Medulla oblongata (tissue), 1 donor: ENCODE measurements around the gene PPARD.
"Not testable (repeated sequence)": the region's sequence is repeated elsewhere in the genome, so short reads cannot be mapped to it uniquely, and the experiment has no call there.

Experiments used
- DNase-seq: peaks from one replicate; pipeline ENCODE4 v3.0.0-alpha.2; 2015; ENCODE audit errors: extremely low spot score

Gene PPARD

DNA sequence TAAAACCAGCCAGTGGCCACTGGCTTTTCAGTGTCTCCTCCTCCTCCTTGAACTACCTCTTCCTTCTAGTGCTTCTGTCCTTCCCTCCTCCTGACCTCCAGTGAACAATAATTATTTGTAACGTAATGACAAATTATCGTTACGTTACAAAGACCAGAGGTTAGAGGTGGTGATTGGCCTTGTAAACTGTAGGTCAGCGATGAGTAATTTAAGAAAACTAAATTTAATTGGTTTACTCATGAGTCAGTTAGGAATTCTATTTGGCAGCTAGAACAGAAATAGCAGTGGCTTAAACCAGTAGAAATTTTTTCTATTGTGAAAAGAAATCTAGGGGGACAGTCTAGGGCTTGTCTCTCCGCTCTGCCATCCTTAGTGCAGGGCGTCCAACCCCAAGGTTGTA lies 38.8 kb downstream of the PPARD start:
- DNase-seq: no peak

DNA sequence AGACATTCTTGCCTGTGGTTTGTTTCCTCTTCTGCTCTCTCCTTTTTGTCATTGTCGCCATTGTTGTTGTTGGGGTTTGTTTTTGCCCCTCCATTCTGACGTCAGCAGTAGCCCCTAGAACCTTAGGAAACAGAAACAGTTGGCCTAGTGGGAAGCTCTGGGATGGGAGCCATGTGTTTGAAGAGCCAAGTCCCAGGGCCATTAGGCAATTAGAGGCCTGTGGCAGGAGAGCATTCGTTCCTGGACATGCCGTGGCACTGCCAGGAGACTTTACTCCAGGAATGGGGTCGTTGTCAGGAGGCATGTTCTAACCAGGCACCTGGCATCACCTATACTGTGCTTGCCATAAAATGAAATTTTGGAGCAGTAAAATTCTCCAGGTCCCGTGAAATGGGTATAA lies 39.7 kb downstream of the PPARD start:
- DNase-seq: peak; percentile 48

DNA sequence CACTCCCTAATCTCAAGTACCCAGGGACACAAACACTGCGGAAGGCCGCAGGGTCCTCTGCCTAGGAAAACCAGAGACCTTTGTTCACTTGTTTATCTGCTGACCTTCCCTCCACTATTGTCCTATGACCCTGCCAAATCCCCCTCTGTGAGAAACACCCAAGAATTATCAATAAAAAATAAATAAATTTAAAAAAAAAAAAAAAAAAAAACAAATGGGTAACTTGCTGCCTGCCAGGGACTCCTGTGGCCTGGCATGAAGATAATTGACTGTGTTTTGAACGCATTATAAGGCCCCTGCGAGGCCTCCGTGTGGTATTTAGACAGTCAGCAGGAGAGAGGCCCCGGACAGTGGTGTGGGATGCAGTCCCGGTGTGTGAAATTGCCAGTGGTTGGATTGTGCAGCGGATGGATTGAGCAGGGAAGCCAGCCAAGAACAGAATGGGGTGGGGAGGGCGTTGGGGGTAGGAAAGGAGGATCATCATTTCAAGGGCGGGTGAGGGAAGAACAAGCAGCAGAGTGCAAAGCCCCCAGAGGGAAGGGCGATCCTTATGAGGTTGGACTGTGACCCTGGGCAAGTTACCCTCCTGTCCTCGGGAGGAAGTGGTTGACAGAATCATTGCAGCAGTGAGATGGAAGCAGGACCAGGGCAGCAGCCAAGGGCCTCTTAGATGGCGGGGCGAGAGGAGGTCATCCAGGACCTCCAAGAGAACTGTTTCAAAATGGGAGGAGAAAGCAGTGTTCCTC lies 43.3 kb downstream of the PPARD start:
- no peak for DNase-seq

DNA sequence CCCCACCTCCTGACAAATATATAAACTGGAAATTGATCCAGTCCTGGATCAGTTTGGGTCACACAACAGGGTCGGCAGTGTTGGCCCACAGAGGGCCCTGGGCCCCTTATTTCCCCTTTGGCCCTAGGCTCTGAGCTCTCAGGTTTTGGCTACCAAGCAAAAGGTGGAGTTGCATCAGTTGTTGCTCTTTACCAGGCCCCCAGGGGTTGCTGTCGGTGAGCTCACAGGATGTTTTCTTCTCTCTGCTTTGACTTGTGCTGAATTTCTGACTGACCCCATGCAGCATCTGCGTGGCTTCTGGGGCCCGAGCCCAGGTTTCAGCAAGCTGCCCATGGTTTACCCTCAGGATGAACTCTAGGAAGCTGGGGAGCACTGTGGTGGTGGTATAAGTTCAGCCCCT lies 44.6 kb downstream of the PPARD start:
- DNase-seq: no peak

DNA sequence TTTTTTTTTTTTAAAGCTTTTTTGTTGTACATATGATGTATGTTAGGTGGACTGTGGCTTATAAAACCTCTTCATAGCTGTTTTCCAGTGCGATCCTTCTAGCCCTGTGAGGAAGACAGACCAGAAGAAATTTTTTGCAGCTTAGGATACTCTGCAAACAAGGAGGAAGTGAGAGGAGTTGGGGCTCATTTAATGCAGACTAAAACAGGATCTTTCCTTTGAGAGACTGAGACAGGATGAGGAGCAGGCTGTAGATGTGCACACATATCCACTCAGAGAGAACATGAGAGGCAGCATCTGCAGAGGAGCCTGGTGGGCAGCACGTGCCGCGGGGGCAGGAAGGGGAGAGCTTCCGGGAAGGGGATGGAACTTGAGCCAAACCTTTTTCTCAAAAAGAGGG lies 45.7 kb downstream of the PPARD start:
- DNase-seq: peak; percentile 58

DNA sequence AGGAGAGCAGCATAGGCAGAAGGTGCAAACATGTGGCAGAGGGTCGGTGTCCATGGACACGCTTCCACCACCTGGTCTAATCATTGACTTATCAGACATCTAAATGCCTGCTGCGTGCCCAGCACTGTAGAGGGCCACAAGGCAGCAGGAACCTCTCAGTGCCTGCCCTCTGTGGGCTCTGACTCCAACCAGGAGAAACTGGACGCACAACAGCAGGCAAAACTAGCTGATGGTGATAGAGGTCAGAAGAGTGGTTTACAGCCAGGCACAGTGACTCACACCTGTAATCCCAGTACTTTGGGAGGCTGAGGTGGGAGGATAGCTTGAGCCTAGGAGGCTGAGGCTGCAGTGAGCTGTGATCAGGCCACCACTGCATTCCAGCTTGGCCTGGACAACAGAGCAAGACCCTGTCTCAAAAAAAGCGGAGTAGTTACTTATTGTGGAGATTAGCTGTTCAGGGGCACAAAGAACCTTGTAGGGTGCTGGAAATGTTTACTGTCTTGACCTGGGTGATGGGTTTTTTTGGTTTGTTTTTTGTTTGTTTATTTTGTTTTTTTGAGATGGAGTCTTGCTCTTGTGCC lies 46.5 kb downstream of the PPARD start:
- no peak for DNase-seq

DNA sequence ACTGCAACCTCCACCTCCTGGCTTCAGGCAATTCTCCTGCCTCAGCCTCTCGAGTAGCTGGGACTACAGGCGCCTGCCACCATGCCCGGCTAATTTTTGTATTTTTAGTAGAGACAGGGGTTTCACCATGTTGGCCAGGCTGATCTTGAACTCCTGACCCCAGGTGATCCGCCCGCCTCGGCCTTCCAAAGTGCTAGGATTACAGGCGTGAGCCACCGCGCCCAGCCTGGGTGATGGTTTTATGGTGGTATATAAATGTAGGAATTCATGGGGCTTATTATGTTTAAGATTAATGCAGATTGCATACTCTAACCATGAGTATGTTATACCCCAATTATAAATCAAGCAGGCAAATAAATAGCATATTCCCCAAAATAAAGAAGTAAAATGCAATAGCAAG lies 47.0 kb downstream of the PPARD start:
- not testable (repeated sequence) for DNase-seq

DNA sequence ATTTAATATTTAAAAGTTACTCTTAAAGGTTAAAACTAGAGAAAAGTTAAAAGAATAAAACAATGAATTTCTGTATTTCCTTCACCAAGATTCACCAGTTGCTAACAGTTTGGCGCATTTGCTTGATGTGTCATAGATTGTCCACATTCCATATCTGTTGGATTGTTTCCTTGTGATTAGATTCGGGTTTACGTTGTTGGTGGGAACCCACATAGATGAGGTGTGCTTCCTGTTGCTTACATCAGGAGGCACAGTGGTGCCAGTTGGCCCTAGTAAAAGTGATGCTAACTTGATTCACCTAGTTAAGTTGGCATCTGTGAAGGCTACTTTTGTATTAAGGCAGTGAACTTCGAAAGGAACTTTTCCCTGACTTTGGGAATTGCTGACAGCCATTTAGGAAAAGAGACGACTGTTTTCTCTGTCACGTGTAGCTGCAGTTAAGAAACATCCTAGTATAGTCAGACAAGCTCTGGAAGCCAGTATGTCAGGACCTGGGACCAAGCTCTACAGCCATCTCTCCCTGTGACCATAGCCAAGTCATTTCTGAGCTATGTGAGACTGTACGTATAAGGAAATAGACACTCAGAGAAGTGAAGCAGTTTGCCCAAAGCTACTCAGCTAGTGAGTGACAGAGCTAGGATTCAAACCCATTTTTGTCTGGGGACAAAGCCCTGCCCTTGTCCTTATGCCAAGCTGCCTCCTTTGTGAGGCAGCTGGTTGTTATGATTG lies 49.0 kb downstream of the PPARD start:
- DNase-seq: no peak

DNA sequence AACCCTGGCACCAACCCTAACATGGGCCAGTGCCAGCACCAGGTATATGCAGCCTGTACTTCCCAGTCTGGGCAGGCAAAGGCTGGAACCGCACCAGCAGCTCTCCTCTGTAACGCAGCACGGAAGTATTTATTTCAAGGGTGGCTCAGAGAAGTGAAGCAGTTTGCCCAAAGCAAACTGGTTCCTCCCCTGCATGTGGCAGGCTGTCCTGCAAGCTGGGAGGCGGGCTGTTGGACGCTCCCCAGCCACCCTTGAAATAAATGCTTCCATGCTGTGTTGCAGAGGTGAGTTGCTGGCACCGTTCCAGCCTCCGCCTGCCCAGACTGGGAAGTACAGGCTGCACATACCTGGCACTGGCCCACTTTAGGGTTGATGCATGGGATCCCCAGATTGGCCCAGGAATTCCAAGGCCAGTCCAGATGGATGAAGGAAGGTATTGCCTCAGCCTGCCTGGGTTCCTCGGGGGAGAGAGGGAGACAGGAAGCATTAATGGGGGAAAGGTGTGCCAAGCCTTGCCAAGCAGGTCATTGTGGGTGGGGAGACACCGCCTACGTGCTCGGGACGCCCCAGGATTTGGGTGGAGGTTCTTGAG lies 49.8 kb downstream of the PPARD start:
- no peak for DNase-seq

DNA sequence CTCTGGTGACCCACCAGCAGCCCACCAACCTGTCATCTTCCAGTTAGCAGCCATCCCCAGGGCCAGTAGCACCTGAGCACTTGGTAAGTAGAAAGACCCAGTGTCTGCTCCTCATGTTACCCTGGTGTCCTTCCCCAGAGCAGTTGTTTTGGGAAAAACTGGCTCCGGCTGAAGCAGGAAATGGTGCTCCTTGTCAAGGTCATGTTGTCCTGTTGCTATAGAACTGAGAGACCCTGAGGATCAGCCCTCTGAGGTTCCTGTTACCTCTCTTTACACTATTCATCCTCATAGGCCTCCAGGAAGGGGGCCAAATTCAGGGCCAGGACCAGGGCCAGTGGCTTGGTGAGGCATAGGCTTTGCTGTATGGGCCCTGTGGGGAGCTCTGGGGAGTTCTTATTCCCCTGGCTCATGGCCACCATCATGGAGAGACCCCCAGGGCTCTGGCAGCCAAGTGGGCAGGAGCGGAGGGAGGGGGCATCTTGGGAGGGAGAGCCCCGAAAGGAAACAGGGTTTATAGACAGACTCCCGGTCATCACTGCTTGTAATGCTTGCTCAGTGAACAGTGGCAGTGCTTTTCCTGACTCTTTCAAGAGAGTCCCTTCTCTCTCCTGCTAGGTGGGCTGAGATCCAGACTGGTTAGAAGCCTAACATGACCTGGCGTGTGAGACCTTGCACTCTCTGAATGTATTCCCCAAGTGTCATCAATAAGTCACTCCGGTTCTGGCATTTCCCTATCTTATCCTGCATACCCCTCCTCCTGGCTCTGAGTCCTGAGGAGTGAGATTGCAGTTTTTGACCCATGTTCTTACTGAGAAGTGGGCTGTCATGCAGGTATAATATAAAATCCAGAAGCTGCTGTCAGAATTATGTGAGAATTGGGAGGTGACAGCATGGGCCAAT lies 50.7 kb downstream of the PPARD start:
- no peak for DNase-seq

DNA sequence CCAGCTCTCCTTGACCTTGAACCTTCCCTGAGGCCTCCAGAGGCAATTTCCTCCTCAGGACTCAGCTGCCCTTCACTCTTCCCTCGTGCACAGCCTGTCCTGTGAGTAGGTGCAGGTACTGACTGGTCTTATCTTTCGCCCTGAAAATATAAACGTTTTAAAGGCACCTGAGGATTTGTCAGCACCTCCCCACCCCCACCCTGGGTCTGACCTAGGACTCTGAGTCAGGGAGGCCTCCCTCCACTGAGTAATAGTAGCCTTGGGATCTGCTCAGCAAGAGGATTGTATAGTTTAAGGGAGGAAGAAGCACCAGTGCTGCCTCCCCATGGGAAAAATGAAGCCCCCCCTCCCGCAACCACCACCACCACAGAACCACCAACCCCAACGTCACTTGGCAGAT lies 54.6 kb downstream of the PPARD start:
- no peak for DNase-seq

DNA sequence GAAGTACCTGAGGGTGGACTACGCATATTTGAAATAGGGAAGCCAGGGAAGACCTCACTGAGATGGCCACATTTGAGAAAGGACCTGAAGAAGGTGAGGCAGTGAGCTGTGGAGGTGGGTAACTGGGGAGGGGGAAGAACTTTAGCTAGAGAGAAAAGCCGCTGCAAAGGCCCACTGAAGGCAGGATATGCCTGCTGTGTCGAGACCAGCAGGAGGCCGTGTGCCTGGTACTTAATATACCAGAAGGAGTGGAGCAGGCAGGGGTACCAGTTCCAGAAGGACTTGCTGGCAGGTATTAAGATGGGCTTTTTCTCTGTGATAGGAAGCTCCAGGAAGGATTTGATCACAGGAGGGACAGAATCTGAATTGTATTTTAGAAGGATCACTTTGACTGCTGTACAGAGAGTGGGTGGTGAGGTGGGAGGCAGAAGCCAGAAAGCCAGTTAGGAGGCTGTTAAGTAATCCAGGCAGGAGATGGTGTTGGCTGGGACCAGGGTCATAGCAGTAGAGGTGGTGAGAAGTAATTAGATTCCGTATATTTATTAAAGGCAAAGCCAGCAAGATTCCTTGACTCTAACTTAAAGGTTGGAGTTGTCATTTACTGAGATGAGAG lies 55.6 kb downstream of the PPARD start:
- DNase-seq: no peak

DNA sequence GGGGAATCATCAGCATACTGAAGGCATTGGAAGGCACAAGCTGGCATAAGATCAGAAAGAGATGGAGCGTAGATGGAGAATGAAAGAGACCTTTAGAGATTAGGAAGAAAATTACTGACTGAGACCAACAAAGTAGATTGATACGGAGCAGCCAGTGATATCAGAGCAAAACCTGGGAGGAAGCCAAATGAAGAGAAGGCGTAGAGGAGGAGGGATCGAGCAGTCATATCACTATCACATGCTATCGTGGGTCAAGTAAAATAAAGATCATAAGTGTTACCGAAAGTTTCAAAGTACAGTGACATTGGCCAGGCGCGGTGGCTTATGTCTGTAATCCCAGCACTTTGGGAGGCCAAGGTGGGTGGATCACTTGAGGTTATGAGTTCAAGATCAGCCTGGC lies 56.2 kb downstream of the PPARD start:
- no peak for DNase-seq

DNA sequence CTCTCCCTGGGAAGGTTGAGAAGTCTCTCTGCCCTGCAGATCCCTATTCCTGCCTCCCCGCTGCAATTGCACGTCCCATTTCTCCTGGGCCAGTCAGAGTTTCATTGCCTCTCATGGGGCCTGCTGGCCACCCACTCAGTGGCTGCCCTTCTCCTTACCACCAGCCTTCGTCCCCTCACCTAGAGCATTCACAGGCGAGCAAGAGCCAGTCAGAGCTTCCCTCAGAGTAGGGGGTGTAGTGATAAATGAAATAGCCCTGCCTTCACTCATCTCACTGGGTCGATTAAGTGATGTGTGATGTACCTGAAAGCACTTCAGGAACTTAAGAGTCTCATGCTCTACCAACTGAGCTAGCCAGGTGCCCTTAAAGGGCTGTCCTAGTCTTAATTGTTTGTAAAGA lies 57.8 kb downstream of the PPARD start:
- DNase-seq: no peak

DNA sequence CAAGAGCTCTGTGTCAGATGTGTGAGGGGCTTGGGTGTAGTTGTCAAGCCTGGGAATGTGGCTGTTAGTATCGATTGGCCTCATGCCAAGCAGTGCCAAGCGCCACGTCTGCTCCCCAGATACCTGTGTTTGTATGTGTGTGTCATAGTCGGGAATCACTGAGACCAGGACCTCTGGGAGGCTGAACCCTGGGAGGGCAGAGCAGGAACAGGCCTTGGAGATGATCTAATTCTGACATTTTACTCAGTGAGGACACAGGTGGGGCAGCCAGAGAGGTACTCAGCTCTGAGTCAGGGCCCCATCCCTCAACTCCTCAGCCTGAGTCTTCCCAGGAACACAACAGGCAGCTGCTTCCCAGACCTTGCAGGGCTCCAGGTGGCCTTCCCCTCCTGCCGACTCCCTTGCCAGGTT lies 58.5 kb downstream of the PPARD start:
- no peak for DNase-seq

DNA sequence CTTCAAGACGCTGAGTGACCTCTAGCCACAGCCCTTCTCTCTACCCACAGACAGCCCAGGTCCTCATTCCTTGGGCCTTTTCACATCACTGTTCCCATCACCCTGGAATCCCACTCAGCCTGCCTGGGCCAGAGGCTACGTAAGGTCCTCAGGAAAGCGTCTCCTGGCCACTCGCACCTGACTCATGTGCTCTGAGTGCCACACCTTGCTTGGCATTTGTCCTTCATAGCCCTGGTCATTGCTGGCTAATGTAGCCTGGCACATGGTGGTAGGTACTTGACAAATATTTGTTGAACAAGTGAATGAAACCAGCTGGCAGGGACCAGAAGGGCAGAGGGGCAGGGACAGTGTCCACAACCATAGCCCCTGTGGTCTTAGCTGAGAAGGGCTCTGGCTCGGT lies 59.2 kb downstream of the PPARD start:
- DNase-seq: no peak

DNA sequence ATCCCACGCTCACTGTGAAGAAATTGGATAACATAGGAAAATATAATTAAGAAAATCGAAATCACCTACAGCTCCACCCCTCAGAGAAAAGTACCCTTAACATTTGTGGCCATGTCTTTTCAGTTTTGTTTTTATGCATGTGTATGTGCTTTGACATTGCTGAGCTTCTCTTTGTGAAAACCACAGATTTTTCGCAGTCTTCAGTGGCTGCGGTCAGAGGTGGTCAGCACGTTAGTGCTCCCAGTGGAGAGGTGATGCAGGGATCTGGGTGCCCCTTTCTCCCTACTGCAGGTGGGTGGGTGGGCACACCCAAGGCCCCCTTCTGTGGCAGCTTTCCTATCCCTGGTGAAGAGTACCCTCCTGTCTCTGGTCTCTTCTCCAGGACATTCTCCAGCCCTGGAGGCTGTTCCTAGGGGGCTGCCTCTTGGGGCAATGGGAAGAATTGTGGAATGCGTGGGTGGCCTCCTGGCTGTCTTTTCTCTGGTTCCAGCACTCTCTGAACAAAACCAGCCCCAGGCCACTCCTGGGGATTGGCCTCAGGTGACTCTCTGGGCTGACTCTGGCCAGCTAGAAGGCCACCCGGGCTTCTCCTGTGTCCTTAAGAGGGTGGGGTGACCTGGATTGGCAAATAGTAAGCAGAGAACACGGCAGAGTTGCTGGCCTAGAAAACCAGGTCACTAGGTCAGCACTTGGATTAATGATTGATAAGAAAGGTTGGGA lies 59.9 kb downstream of the PPARD start:
- no peak for DNase-seq

DNA sequence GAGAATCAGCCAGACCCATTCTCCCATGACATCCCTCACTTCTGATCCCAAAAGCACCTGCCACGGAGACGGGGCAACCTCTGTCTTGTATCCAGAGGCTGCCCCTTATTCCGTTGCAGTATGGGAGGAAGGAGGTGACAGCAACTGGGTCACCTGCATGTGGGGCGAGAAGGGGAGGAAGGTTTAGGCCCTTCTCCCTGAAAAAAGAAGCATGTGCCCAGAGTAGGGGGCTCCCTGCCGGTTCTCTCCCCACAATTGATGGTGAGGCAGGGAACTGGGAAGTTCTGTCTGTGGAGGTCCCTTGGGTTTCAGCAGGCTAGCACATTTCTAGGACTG lies 60.5 kb downstream of the PPARD start:
- no peak for DNase-seq

DNA sequence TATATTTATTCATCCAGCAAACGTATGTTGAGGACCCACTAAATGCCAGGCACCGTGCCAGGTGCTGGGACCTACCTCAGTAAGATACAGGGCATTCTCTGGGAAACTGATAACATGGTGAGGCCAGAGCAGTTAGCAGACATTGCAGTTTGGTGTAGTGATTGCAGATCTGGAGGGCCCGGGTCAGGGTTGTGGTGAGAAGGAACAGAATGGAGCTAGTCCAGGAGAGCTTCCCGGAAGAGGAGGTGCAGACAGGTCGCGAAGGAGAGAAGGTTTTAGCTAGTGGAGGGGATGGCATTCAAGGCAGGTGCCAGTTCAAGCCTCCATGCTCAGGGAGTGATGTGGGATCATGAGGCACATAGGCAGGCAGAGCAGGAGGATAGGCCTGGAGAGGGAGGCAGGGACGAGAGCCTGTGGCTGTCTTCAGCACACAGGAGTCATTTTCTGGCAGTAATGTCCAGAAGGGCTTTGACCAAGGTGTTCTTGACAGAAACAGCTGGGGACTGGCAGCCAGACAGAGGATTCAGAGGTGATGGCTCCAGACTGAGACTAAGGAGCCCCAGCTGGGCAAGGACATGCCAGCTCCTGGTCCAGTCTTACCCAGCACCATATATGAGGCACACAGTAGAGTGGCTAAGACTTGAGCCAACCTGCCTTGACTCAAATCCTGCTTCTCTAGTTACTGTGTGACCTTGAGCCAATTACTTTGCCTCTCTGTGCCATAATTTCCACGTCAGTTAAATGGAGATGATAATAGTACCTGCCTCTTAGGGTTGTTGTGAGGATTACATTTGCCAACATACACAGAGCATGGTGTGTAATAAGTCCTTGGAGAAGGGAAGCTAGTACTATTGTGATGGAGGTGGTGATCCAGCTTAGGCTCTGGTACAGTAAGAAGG lies 61.4 kb downstream of the PPARD start:
- DNase-seq: no peak
